Measurements from ENCODE around the gene ZNF836.

- no peak for TF ChIP-seq CTCF (conservative IDR thresholded peaks at IDR 0.05 in 1 of 2, IDR thresholded peaks at IDR 0.05 in 1 of 2; ENCODE audit: extremely low read depth in 1 of 2, insufficient read depth in 1 of 2, low read depth in 1 of 2, low read length in 2 of 2)
- no peak for TF ChIP-seq EZH2 (IDR thresholded peaks at IDR 0.05; ENCODE audit: borderline replicate concordance, low read length)
These were observed 31.2 kb downstream of the ZNF836 start for GRCh38 chr19:52140032-52140710.

Measured in mammary epithelial cell (primary cell).